HepG2 (cell line): ENCODE data around the gene R3HDM1. TPM values are rescaled to one million over a fixed set of nuclear protein-coding genes. Genes with fewer than 3 reads are reported as not detected.

ENCODE experiments used
- ATAC-seq: fragments of 200-7000 bp; cut with Tn5 transposase; 3 replicates; pipeline ENCODE4 v1.9.1; 2020; ENCODE audit warnings: mild to moderate bottlenecking, moderate library complexity
- BruUV-seq: library from RNA; stranded (reverse); fragments of 400-500 nt; replicated peaks from 2 replicates; lab custom pipeline; 2021; lab: Mats Ljungman, UMichigan
- CTCF ChIA-PET: fragments of 300-600 bp; formaldehyde crosslinking; extraction: SDS; loops from one replicate; lab custom pipeline; 2021; ENCODE audit warnings: low total read pairs, inconsistent platforms, low intra/inter-chr PET ratio; lab: Yijun Ruan, JAX
- POLR2A ChIA-PET: fragments of 350-600 bp; sonication (Branson Sonifier 250); formaldehyde crosslinking; loops from one replicate; lab custom pipeline; 2020; ENCODE audit warnings: antibody characterized with exemption, inconsistent platforms; lab: Yijun Ruan, JAX
- DNase-seq: peaks from one replicate; pipeline ENCODE4 v3.0.0-alpha.2; 2015; ENCODE audit warnings: low spot score
- FAIRE-seq: peaks from 3 replicates; lab custom pipeline; 2011; peaks lifted over from hg19 to GRCh38; lab: Jason Lieb, UNC
- H2AFZ ChIP-seq: one replicate; pipeline ENCODE4 v1.6.1; 2011; ENCODE audit warnings: low read length, inconsistent platforms
- H3K27ac ChIP-seq: fragments of 300-600 bp; 3 replicates; pipeline ENCODE4 v1.8.0; 2011; ENCODE audit warnings: mixed run types, mild to moderate bottlenecking, mixed read lengths, low read length, inconsistent platforms; ENCODE audit not compliant: insufficient read depth; ENCODE audit errors: extremely low read length
- H3K27me3 ChIP-seq, 2 experiments: fragments of 200-600 bp in 1 of 2; 2 replicates in 1 of 2; 3 replicates in 1 of 2; pipeline versions ENCODE4 v1.6.0 to v1.8.0; 2011; ENCODE audit warnings: low read length in 2 of 2, mild to moderate bottlenecking in 2 of 2, moderate library complexity in 2 of 2, inconsistent platforms in 1 of 2; ENCODE audit not compliant: insufficient read depth in 2 of 2, control insufficient read depth in 1 of 2
- H3K36me3 ChIP-seq, 2 experiments: fragments of 200-600 bp in 1 of 2; replicated peaks in 1 of 2; 2 replicates in 1 of 2; 3 replicates in 1 of 2; pipeline versions ENCODE4 v1.5.1 to v1.8.0; 2011; ENCODE audit warnings: low read length in 2 of 2, inconsistent platforms in 1 of 2; ENCODE audit not compliant: insufficient read depth in 2 of 2, control insufficient read depth in 1 of 2
- H3K4me1 ChIP-seq: 2 replicates; pipeline ENCODE4 v1.5.1; 2012; ENCODE audit warnings: low read length, inconsistent platforms; ENCODE audit not compliant: insufficient read depth
- H3K4me2 ChIP-seq: 2 replicates; pipeline ENCODE4 v1.6.0; 2011; ENCODE audit warnings: low read depth, low read length, inconsistent platforms
- H3K4me3 ChIP-seq, 3 experiments: fragments of 200-600 bp in 1 of 3; sonication (generic), shearing (Covaris generic) in 1 of 3; replicated peaks in 1 of 3; 2 replicates each; pipeline ENCODE4 v1.5.1; 2011 to 2016; ENCODE audit warnings: low read length in 3 of 3, inconsistent platforms in 2 of 3, low read depth in 2 of 3, mild to moderate bottlenecking in 2 of 3, control low read depth in 1 of 3, mixed read lengths in 1 of 3; ENCODE audit not compliant: insufficient read depth in 1 of 3
- H3K79me2 ChIP-seq: one replicate; pipeline ENCODE4 v1.6.1; 2011; ENCODE audit warnings: low read length, inconsistent platforms; ENCODE audit not compliant: insufficient read depth
- H3K9ac ChIP-seq: 2 replicates; pipeline ENCODE4 v1.6.0; 2011; ENCODE audit warnings: mild to moderate bottlenecking, low read depth, low read length, inconsistent platforms; ENCODE audit not compliant: insufficient read depth
- H3K9me3 ChIP-seq: 2 replicates; pipeline ENCODE4 v1.5.1; 2012; ENCODE audit warnings: mild to moderate bottlenecking, low read length
- H4K20me1 ChIP-seq: 2 replicates; pipeline ENCODE4 v1.6.0; 2011; ENCODE audit warnings: inconsistent platforms, mild to moderate bottlenecking, low read length, moderate library complexity; ENCODE audit not compliant: insufficient read depth
- NR2F6 ChIP-seq, 2 experiments: IDR thresholded peaks; 2 replicates each; pipeline ENCODE4 v1.6.1; 2016; ENCODE audit warnings: antibody characterized with exemption in 1 of 2, mild to moderate bottlenecking in 1 of 2
- TSC22D2 ChIP-seq: sonication (generic); formaldehyde crosslinking; IDR thresholded peaks from 2 replicates; pipeline ENCODE4 v1.5.1; 2020; ENCODE audit warnings: missing genetic modification reagents, mild to moderate bottlenecking, borderline replicate concordance
- ZNF570 ChIP-seq: sonication (generic); formaldehyde crosslinking; IDR thresholded peaks from 2 replicates; pipeline ENCODE4 v1.4.0; 2020; ENCODE audit warnings: mild to moderate bottlenecking, missing genetic modification reagents, borderline replicate concordance
- WGBS: methylation state at CpG from one replicate; pipeline ENCODE4 v1.1.6; 2017; ENCODE audit warnings: low lambda C conversion rate; 5-methylcytosine and 5-hydroxymethylcytosine counted together
- in situ Hi-C: cut with HindIII; loops from 2 replicates; pipeline ENCODE4 v1.10.0; 2017; ENCODE audit warnings: low pct_unique_long_range_greater_than_20kb; ENCODE audit not compliant: extremely low pct_ligation_motif_present
- intact Hi-C: fragments of 100-400 bp; cut with micrococcal nuclease; formaldehyde crosslinking; loops from one replicate; pipeline ENCODE4 v1.10.0; 2022; ENCODE audit not compliant: unreplicated experiment
- polyA plus RNA-seq, 8 experiments: library from polyadenylated mRNA; depleted of rRNA in 3 of 8; stranded (reverse) in 7 of 8; unstranded in 1 of 8; fragments of >200 nt; fragmentation: Illumina TruSeq in 4 of 8; extraction: Trizol in 4 of 8; gene quantifications; 2 replicates each; pipeline versions ENCODE4 v1.2.1 to v1.2.3, GENCODE V29; 2011 to 2016; ENCODE audit warnings: low read depth in 4 of 8, missing spikeins in 1 of 8, mixed read lengths in 1 of 8; ENCODE audit not compliant: insufficient read depth in 1 of 8
- total RNA-seq, 5 experiments: library from RNA; depleted of rRNA; stranded (reverse); fragments of >200 nt; fragmentation: Illumina TruSeq; extraction: Trizol; gene quantifications; 2 replicates each; pipeline ENCODE4 v1.2.3, GENCODE V29; 2016; ENCODE audit warnings: low read depth in 1 of 5
- TF ChIP-seq, protein P1 (sequence below): sonication (generic); formaldehyde crosslinking; IDR thresholded peaks from 2 replicates; pipeline ENCODE4 v1.8.0; 2022; ENCODE audit warnings: missing genetic modification reagents, low read depth, mild to moderate bottlenecking, borderline replicate concordance
- TF ChIP-seq, protein P2 (sequence below), 2 experiments: sonication (generic) in 1 of 2; formaldehyde crosslinking in 1 of 2; IDR thresholded peaks; 2 replicates each; pipeline versions ENCODE4 v1.4.0 to v1.6.1; 2018 to 2020; ENCODE audit warnings: missing genetic modification reagents in 2 of 2, borderline replicate concordance in 1 of 2, low read depth in 1 of 2, mild to moderate bottlenecking in 1 of 2, missing biosample characterization in 1 of 2

Gene R3HDM1
- total and polyA plus RNA-seq, 2 of the 13 experiments (the other 11 are each of a cell fraction or from before 2014, with no cell fraction given): 15.7 to 54.3 TPM

GRCh38 chr2:135633582-135633981 is 102.3 kb downstream of the R3HDM1 start:
- no peak overlapping the region for H3K27ac ChIP-seq
- POLR2A ChIA-PET: no interaction called here
- H3K27me3 ChIP-seq: no peaks in the 10 kb centered on the region
- TF ChIP-seq NR2F6 (IDR thresholded peaks at IDR 0.05) (no peak), NR2F6 (CRISPR knock-in tag; IDR thresholded peaks at IDR 0.05) (no peak), ZNF570 (CRISPR knock-in tag) (no peak), TSC22D2 (CRISPR knock-in tag) (no peak)
- TF ChIP-seq, protein P1, sequence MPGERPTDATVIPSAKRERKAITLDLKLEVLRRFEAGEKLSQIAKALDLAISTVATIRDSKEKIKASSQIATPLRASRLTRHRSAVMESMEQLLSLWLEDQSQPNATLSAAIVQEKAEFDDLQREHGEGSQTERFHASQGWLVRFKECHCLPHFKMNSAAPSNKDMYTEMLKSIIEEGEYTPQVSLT (CRISPR knock-in tag): no peak
- TF ChIP-seq, protein P2, sequence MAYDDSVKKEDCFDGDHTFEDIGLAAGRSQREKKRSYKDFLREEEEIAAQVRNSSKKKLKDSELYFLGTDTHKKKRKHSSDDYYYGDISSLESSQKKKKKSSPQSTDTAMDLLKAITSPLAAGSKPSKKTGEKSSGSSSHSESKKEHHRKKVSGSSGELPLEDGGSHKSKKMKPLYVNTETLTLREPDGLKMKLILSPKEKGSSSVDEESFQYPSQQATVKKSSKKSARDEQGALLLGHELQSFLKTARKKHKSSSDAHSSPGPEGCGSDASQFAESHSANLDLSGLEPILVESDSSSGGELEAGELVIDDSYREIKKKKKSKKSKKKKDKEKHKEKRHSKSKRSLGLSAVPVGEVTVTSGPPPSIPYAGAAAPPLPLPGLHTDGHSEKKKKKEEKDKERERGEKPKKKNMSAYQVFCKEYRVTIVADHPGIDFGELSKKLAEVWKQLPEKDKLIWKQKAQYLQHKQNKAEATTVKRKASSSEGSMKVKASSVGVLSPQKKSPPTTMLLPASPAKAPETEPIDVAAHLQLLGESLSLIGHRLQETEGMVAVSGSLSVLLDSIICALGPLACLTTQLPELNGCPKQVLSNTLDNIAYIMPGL (CRISPR knock-in tag; IDR thresholded peaks at IDR 0.05; ENCODE audit: borderline replicate concordance in 1 of 2, low read depth in 1 of 2): no peak
- in situ Hi-C loops: no loop called here
- intact Hi-C loops: no loop called here
- peaks cover 8% of the 10 kb centered on the region for H3K4me1 ChIP-seq
- no peak overlapping the region for H3K9ac ChIP-seq
- no peaks in the 10 kb centered on the region for H3K9me3 ChIP-seq
- no peaks in the 10 kb centered on the region for H3K79me2 ChIP-seq
- no peak for FAIRE-seq
- ATAC-seq: no peak
- H3K4me2 ChIP-seq: no peak overlapping the region
- CTCF ChIA-PET: no interaction called here
- H3K36me3 ChIP-seq: peaks cover 4 to 24% of the 10 kb centered on the region in 2 experiments; a peak in 4 of 5 replicates
- no peak overlapping the region for H3K4me3 ChIP-seq
- H2AFZ ChIP-seq: no peak overlapping the region
- no peaks in the 10 kb centered on the region for H4K20me1 ChIP-seq
- DNase-seq: no peak
- 98% methylated on average over 4 of the region's 4 CpGs for WGBS
- no TSS peak for BruUV-seq
